Activated CD4-positive, alpha-beta T cell treated with anti-CD3 and anti-CD28 coated beads, Interleukin-2, amount 50 U/mL, for 16 hours (primary cell): ENCODE measurements around the gene SPCS1.
A peak's percentile ranks its signal among the peaks of the same experiment; 100 is the strongest.

Experiments used
- DNase-seq: peaks from one replicate; pipeline ENCODE4 v3.0.0-alpha.2; 2020

Gene SPCS1

DNA sequence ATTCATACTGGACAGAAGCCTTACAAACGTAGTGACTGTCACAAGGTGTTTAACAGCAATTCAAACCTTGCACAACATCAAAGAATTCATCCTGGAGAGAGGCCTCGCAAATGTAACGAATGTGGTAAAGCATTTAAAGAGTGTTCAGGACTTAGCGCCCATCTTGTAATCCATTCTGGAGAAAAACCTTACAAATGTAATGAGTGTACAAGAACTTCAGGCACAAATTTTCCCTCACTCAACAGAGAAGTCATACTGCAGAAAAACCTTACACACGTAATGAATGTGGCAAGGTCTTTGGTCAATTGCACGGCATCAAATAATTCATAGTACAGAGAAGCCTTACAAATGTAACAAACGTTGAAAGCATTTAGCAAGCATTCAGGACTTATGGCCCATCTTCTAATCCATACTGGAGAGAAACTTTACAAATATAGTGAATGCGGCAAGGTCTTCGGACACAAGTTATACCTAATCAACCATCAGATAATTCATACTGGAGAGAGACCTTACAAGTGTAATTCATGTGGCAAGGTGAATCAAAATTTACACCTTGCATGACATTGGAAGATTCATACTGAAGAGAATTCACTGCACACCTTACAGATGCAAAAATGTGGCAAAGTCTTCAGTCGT, 27.5 kb downstream of the SPCS1 start:
- DNase-seq: no peak

DNA sequence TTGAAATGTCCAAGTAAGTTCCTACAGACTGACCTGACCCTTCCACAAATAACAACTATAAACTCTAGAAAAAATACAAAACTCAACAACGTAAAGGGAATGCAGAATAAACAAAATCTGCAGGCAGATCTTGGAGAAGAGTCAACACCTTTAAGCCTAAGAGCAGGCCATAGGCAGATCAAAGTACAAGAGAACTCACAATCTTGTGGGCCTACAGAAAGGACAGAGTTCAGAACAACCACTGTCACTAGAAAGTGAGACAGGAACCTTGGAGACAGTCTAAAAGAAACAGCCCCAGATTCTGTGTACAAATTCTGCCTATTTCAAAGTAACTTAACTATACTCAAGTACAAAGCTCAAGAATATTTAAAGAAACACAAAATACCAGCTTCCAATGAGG, 33.8 kb downstream of the SPCS1 start:
- DNase-seq: no peak

DNA sequence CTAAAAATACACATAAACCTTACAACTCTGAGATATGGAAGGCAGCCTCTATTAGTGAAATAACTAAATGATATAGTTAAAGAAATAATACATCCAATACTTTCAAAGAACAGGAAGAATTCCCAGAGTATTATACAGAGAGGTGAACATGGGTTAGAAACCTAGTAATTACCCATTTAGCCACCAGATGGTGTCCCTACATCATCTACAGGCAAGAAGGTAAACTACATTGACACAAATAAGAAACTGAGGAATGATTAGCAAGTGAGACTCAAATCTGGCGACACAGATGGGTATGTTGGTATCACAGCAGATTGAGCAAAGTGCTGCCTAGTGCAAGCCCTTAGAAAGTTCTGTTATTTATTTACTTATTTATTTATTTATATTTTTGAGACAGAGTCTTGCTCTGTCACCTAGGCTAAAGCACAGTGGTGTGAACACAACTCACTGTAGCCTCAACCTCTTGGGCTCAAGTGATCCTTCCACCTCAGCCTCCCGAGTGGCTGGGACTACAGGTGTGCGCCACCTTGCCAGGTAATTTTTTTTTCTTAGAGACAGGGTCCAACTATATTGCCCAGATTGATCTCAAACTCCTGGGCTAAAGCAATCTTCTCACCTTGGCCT, 36.6 kb downstream of the SPCS1 start:
- peak; percentile 32 for DNase-seq

DNA sequence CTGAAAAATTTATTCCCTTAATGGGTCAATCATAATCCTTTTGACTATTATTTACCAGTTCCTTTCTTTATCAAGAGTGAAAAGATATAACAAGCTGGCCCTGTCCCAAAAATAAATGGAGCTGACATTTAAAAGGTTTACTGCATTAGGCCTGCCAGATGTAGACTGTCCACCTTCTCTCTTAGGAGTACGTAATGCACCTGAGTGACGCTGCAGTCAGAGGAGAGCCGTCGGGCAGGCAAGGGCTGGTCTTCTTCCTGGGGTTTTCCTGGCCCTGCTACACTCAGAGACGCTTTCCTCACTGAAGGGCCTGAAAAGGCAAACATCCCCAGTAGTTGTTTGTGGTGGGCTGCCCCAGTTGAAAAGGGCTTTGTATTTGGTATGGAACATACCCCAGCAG, 37.2 kb downstream of the SPCS1 start:
- DNase-seq: no peak

DNA sequence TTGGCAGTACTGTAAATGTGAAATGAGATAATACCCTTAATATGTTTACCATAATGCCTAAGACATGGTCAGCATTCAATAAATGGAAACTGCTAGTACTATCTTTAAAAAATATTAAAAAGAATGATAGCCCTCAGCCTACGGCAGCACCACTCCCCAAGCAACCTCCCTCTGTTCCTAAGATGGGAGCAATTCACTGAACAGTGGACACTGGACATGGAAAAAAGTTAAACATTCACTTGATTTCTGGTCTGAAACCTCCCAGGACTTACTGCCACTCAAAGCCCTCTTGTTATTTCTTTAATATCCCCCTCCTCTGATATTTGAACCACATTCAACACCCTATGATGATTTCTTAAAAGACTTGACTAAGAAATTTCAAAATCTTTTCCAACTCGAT, 37.8 kb downstream of the SPCS1 start:
- DNase-seq: no peak

DNA sequence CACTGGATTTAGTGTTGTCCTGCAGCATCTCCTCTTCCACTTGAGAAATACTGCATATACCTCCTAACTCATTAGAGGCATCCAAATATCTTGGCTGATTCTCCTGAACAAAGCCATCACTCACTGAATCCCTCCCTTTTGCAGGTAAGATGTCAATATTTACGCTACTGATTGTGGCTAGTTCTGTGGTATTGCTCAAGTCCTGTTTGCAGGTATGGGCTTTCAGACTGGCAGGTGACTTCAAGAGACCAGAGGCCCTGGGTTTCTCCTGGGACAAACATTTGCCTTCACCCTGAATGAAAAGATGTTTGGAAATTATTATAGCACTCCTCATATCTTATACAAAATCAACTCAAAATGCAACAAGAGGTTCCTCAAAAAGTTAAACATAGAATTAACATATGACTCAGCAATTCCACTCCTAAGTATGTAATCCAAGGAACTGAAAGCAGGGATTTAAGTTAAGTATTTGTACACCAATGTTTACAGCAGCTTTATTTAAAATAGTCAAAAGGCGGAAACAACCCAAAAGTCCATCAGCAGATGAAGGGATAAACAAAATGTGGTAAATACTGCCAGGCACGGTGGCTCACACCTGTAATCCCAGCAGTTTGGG, 46.2 kb downstream of the SPCS1 start:
- DNase-seq: no peak

DNA sequence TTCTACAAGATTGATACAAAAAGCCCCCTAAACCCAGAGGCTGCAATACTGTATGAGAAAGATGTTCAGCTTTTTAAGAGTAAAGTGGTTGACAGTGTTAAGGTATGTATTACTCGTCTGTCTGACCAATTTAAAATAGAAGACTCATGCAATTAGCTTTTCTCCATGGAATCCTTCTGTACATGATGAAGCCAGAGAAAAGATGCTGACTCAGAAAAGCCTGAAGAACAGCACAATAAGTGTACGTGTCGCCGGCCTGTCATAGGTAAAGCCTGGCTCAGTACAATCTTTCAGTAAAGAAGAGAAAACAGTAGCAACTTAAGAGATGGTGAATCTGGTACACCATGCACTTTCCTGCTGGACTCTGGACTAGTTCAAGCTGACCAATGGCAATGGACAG, 48.5 kb downstream of the SPCS1 start:
- no peak for DNase-seq

DNA sequence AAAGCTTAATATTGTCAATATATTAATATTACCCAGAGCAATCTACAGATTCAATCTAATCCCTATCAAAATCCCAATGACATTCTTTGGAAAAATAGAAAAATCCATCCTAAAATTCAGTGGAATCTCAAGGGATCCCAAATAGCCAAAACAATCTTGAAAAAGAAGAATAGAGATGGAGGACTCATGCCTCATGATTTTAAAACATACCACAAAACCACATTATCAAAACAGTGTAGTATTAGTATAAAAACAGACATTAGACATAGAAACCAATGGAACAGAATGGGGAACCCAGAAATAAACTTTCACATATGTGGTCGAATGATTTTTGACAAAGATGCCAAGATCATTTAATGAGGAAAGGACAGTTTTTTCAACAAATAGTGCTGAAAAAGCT, 50.2 kb downstream of the SPCS1 start:
- no peak for DNase-seq
